Esophagus squamous epithelium (tissue), 5 donors: Measurements from ENCODE around the gene ERGIC2. TPM values are rescaled to one million over a fixed set of nuclear protein-coding genes. Genes with fewer than 3 reads are reported as not detected.

Source experiments
- DNase-seq: peaks from one replicate; lab custom pipeline; 2025; lab: John Stamatoyannopoulos, UW
- H3K27ac ChIP-seq, 4 donors: fragments of 200-600 bp; sonication (generic); one replicate each; pipeline ENCODE4 v1.5.1; 2016 to 2019; ENCODE audit warnings: mild to moderate bottlenecking in 1 of 4
- H3K27me3 ChIP-seq, 4 donors: fragments of 200-600 bp; sonication (generic); 1 replicate in 3 of 4; 2 replicates in 1 of 4; pipeline versions ENCODE4 v1.5.1 to v1.6.0; 2017 to 2021; ENCODE audit warnings: antibody characterized with exemption in 1 of 4
- H3K36me3 ChIP-seq, 3 donors: fragments of 200-600 bp; sonication (generic); one replicate each; pipeline ENCODE4 v1.5.1; 2016 to 2019
- H3K4me1 ChIP-seq, 3 donors: fragments of 200-600 bp; sonication (generic); one replicate each; pipeline ENCODE4 v1.5.1; 2017 to 2019
- H3K4me3 ChIP-seq, 4 donors: fragments of 200-600 bp; sonication (generic); 1 replicate in 3 of 4; 2 replicates in 1 of 4; pipeline ENCODE4 v1.5.1; 2016 to 2019; ENCODE audit warnings: mild to moderate bottlenecking in 2 of 4, moderate library complexity in 1 of 4
- H3K9me3 ChIP-seq, 3 donors: fragments of 200-600 bp; sonication (generic); one replicate each; pipeline ENCODE4 v1.5.1; 2016 to 2019
- CTCF ChIP-seq, 6 experiments: fragments of 450-650 bp in 4 of 6; fragments of 200-600 bp in 2 of 6; sonication (generic) in 2 of 6; IDR thresholded peaks; one replicate each; pipeline ENCODE4 v1.5.1; 2016 to 2019; ENCODE audit warnings: antibody characterized with exemption in 6 of 6, mild to moderate bottlenecking in 4 of 6, moderate library complexity in 4 of 6
- POLR2A ChIP-seq, 4 donors: fragments of 450-650 bp; IDR thresholded peaks; one replicate each; pipeline ENCODE4 v1.6.1; 2017; ENCODE audit warnings: antibody characterized with exemption in 4 of 4, mild to moderate bottlenecking in 4 of 4, moderate library complexity in 3 of 4
- WGBS, 2 donors: methylation state at CpG; one replicate each; pipeline ENCODE4 v1.1.5; 2018; 5-methylcytosine and 5-hydroxymethylcytosine counted together
- intact Hi-C: fragments of 100-400 bp; cut with DNase I; formaldehyde crosslinking; loops from one replicate; pipeline ENCODE4 v1.15.0; 2022
- total RNA-seq, 4 donors: library from RNA; depleted of rRNA; stranded (reverse); fragments of >200 nt; gene quantifications; one replicate each; pipeline ENCODE4 v1.1.0, GENCODE V29; 2016
- donor health status: DM: yes; HTN: yes; CAD: no.

The ERGIC2 gene
- total RNA-seq, 4 donors from 2014 or later = 48.0 to 99.0 (median 64.5) TPM

GRCh38 chr12:29334937-29335336, 46.0 kb downstream of the ERGIC2 start:
- no peaks in the 10 kb centered on the region for H3K4me1 ChIP-seq
- intact Hi-C loops = no loop called here
- DNase-seq = no peak
- H3K27ac ChIP-seq = no peak overlapping the region
- TF ChIP-seq CTCF (IDR thresholded peaks at IDR 0.05) = no peak
- TF ChIP-seq POLR2A (IDR thresholded peaks at IDR 0.05) = no peak
- no peak overlapping the region for H3K4me3 ChIP-seq
- H3K9me3 ChIP-seq = no peaks in the 10 kb centered on the region
- H3K27me3 ChIP-seq = no peaks in the 10 kb centered on the region
- H3K36me3 ChIP-seq = peaks cover 0 to 33% (median 0%) of the 10 kb centered on the region in 3 donors
- WGBS, 2 donors = 78 to 86% methylated on average over 2 of the region's 2 CpGs

GRCh38 chr12:29333178-29333577, 47.8 kb downstream of the ERGIC2 start:
- intact Hi-C loops = no loop called here

GRCh38 chr12:29329411-29329810, 51.6 kb downstream of the ERGIC2 start:
- Histone ChIP-seq H3K36me3 (peaks cover 0 to 10% (median 0%) of the 10 kb centered on the region in 3 donors), H3K27ac (no peak overlapping the region), H3K27me3 (no peaks in the 10 kb centered on the region), H3K9me3 (no peaks in the 10 kb centered on the region), H3K4me1 (no peaks in the 10 kb centered on the region), H3K4me3 (no peak overlapping the region)
- intact Hi-C loops = no loop called here
- no peak for DNase-seq
- TF ChIP-seq CTCF (IDR thresholded peaks at IDR 0.05) (no peak), POLR2A (IDR thresholded peaks at IDR 0.05) (no peak)
- 90 to 91% methylated on average over 1 of the region's 1 CpG for WGBS, 2 donors

More at GRCh38 chr12:29333178-29333577, 47.8 kb downstream of the ERGIC2 start:
- no peaks in the 10 kb centered on the region for H3K9me3 ChIP-seq
- no peak overlapping the region for H3K4me3 ChIP-seq
- H3K4me1 ChIP-seq = no peaks in the 10 kb centered on the region
- H3K36me3 ChIP-seq = peaks cover 0 to 18% (median 0%) of the 10 kb centered on the region in 3 donors
- WGBS, 2 donors = 0% methylated on average over 1 of the region's 1 CpG
- no peak for DNase-seq
- no peaks in the 10 kb centered on the region for H3K27me3 ChIP-seq
- no peak overlapping the region for H3K27ac ChIP-seq
- no peak for TF ChIP-seq POLR2A (IDR thresholded peaks at IDR 0.05)
- TF ChIP-seq CTCF (IDR thresholded peaks at IDR 0.05) = no peak

- intact Hi-C loops = no loop called here
- 91 to 92% methylated on average over 3 of the region's 3 CpGs for WGBS, 2 donors
- Histone ChIP-seq H3K4me3 (no peak overlapping the region), H3K27ac (no peak overlapping the region), H3K27me3 (no peaks in the 10 kb centered on the region), H3K4me1 (peaks cover 0 to 4% (median 0%) of the 10 kb centered on the region in 3 donors), H3K9me3 (no peaks in the 10 kb centered on the region), H3K36me3 (peaks cover 0 to 33% (median 0%) of the 10 kb centered on the region in 3 donors)
- DNase-seq = no peak
- TF ChIP-seq CTCF (IDR thresholded peaks at IDR 0.05) (no peak), POLR2A (IDR thresholded peaks at IDR 0.05) (no peak)
Measured at GRCh38 chr12:29322157-29322556, 58.8 kb downstream of the ERGIC2 start.

- H3K4me1 ChIP-seq = peaks cover 0 to 4% (median 0%) of the 10 kb centered on the region in 3 donors
- no peaks in the 10 kb centered on the region for H3K27me3 ChIP-seq
- DNase-seq = no peak
- intact Hi-C loops = no loop called here
- no peak for TF ChIP-seq POLR2A (IDR thresholded peaks at IDR 0.05)
- H3K9me3 ChIP-seq = no peaks in the 10 kb centered on the region
- WGBS, 2 donors = 88 to 89% methylated on average over 2 of the region's 2 CpGs
- H3K4me3 ChIP-seq = no peak overlapping the region
- H3K36me3 ChIP-seq = peaks cover 0 to 33% (median 0%) of the 10 kb centered on the region in 3 donors
- no peak overlapping the region for H3K27ac ChIP-seq
Measured at GRCh38 chr12:29320295-29321085, 60.5 kb downstream of the ERGIC2 start.
